NCI-H524 treated with DMSO at 0.1 percent for 48 hours (cell line): ENCODE data around the gene PDK2.
A peak's percentile ranks its signal among the peaks of the same experiment; 100 is the strongest.

Experiments
- DNase-seq: peaks from one replicate; lab custom pipeline; 2025; lab: John Stamatoyannopoulos, UW

The PDK2 gene

DNA sequence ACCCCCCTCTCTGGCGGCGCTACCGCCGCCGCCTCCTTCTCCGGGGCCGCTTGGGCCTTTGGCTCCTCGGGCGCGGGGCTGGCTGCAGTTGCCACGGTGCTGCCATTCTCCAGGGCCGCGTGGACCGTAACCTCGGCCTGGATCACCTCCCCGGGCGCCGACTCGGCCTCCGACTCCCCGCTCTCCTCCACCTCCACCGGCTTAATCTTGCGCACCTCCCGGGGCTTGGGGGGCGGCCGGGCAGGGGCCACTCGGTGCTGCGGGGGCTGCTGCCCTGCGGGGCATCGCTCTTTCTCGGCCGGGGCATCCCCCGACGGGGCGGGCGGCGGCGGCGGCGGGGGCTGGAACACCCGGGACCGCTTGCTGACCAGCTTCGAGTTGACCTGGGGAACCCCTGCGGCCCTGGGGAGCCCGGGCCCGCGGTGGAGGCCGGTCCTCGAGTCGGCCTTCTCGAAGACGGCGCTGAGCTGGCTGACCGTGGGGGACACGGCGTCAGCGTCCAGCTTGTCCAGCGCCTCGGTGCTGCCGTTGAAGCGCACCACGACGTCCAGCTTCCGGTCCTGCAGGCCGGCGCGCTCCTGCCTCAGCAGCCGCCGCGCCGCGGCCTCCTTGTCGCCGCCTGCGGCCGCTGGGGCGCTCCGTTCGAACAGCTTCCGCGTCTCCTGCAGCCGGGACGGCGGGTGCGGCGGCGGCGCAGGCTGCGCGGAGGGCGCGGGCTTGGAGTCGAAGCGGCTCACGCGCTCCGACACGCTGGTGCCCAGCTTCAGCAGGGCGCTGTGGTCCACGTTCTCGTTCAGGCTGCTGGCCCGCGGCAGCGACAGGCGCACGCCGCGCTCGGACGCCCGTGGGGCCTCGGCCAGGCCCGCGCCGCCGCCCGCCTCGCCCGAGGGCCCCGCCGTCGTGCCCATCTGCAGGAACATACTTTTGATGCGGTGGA, 54.5 kb downstream of the PDK2 start:
- no peak for DNase-seq

DNA sequence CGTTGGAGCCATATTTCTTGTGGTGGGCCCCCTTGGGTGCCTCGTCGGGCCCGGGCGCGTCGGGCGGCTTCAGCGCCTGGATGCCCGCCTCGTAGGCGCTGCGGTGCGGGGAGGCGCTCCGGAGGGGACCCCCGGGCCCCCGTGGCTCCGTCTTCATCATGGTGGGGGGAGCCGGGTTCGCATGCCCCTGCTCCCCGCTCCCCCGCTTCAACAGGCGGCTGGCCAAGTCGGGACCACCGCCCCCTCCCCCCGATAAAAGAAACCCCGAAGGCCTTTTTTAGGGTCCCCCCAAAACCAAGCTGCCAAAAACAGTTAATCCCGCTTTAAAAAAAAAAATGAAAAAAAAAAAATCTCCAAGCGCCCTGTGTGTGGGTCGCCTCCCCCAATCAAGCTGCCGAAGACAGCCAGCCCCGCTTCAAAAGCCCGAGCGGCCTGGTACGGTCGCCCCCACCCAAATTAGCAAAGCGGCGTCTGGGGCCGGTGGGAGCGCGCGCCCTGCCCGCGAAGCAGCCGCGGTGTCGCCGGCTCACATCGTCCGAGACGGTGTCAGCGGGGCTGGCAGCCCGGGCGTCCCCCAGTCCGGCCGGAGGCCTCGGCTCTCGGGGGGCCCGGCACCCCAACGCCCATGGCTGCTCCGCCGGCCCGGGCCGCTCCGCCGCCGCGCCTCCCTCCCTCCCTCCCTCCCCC, 55.3 kb downstream of the PDK2 start, which contains the start of gene PPP1R9B:
TSS of gene PPP1R9B (minus strand) at position 324 of the 687 bp plus-strand sequence. CDS start at position 160, 164 bp downstream.
- DNase-seq = no peak

DNA sequence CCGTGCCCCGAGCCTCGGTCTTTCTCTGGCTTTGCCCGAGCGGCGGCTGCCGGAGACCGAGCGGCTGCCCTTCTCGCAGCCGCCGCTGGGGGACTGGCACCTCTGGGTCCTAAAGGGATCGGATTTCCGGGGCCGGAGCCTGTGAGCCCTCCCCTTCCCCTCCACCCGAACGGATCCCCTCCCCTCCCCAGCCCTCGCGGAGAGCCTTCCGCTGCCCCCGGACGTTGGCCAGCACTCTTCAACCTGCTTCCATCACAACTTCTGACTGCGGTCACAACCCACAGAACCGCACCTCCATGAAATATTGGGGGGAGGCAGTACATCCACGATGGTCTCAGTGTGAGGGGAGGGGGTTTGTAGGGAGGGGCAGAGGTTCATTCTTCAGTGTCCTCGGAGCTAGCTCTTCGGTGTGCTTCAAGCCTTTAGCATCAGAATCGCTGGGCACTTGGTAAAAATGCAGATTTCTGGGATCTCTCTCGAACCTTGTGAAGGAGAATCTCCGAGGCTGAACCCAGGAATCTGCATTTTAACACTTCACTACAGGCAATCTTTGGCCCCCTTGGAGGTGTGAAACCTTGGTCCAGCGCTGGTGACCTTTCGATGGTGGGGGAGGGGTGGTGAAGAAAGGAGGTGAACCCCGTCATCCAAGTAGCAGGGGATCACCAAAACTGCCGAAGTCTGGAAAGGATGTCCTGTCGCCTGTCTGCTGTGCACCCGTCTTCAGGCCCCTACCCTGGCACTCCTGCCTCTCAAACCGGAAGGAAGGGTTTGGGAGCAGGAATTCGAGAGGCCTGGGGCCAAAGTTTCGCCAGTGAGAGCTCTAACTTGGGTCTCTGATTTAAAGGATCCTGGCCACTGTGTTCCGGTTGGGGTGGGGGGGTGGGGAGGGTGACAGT, 56.1 kb downstream of the PDK2 start:
- peak; percentile 69 for DNase-seq

DNA sequence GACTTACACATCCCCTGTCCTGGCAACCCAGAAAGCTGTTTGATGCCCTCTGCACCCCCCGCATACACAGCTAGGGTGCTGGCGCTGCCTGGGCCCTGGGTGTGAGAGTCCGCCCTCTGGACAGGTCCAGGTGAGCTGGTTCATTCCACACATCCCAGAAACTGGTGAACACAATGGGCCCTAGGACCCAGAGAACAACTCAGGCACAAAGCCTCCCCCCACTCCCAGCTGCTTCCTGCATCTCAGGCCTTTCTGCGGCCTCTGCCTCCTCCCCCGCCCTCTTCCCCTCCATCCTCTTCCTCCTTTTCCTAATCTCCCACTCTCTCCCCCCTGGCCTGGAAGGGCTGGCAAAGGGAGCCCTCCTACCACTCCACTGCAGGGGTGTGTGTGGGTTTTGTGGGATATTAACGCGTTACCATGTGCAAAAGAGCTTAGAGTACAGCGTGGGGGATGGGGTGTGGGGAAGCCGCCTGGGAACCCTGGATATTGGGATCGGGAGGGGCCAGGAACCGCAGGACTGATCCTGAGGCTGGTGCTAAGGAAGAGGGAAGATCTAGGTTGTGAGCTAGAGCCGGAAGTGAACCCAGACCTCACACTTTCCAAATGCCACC, 56.9 kb downstream of the PDK2 start:
- peak; percentile 78 for DNase-seq

DNA sequence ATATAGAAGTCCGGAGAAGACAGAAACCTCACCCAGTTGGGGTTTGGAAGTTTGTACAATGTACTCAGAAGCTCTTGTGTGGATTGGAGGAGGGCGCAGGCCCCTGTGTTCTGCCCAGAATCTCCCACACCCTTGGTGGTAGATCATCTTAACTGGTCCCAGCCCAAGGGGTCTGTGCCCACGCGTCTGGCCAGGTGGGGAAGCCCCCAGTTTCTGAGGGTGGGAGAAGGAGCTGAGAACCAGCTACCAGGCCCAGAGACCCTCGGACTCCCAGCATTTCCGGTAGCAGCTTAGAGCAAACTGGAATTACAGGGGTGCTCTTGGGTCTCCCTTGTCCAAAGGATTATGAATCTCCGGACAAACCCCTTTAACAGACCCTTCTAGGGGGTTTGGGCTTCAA, 57.6 kb downstream of the PDK2 start:
- DNase-seq = no peak

DNA sequence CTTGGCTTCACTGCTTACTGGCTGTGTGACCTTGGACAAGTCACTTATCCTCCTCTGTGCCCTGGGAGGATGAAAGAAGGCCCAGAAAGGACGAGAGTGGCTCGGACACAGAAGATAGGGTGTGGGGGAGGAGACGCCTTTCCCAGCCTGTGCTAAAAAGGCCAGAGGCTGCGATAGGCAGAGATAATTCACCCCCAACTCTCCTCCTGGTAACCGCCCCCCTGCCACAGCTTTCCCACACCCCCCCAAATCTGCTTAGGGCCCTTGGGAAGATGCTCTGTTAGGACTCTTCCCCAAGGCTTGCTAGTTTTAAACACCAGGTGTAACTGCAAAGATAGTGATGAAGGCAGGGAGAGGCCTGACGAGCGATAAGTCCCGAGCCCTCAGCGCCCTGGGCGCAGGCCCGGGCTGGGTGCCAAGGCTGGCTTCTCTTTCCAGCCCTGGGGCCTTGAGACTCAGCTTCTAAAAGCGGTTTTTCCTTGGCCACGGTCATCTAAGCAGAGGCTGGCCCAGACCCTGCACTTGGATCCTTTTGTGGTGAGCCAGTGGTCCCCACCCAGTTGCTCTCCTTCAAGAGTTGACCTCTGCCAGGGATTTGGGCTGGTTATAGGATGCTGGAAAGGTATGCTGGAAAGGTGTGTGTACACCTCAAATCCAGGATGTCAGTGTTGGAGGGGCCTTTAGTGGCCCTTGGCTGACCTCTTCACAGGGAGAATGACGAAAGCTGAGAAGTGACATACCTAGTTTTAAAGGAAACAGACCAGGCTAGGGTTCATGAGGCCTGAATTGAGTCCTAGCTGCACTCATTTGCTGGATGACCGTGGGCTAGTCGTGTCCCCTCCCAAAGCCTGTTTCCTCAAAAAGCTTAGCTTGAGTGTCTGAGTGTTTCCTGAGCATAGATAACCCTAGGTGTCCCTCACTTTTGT, 58.8 kb downstream of the PDK2 start:
- DNase-seq = no peak

DNA sequence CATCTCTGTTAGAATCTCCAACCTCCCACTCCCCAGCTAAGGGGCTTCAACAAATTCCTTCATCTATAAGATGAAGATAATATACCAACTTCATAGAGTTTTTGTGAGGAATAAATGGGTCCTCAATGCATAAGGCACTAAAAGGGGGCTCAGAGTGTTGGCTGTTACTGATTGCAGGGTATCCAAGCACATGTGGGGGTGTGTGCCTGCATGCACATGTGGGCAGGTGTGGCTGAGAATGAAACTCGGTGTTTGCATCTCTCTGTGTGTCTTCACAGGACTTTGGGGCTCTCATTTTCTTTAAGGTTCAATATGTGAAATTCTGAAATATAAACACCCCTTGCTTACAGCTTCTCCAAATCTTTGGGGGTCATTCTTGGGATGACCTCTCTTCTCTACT, 59.5 kb downstream of the PDK2 start:
- DNase-seq = no peak

DNA sequence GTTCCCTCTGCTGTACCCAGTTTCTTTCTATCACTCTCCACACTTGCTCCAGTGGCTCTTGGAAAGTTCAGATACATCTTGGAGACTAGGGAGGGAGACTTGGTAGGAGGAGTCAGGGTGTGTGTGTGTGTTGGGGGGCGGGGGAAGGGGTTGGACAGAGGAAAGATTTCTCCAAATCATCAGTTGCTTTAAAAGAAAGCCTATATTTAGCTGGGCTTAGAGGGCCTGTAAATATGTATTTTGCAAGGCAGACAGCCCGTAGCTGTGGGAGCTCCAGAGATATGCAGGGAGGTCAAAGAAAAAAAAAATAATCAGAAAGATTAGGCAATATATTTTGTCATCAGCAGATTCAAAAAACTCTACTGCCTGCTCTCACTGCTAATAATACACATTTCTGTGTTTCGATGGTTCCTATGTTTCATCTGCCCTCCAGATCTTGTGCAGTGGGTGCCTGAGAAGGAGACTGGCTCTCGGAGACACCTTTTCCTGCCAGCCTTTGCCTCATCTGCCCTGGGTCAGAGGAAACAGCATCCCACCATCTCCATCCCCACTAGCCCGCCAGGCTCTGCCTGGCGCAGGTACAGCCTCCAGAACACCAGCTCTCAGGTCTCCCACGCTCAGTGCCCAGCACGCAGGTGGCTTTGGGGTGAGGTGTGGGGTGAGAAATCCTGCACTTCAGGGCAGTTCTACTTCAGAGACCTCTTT, 60.1 kb downstream of the PDK2 start:
- DNase-seq = no peak

DNA sequence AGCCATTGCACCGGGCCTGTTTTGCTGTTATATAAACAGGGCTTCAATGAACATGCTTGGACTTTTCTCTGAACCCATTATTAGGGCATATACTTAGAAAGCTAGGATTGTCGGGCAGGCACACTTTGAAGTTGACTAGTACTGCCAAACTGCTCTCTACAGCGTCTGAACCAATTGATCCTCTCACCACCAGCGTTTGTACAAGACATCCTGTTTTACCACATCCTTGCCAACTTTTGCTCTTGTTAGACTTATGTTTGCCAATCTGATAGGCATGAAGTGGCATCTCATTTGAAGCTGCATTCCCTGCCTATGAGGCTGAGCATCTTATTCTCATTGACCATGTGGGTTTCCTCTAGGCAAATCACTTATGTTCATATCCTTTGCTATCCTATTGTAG, 62.7 kb downstream of the PDK2 start:
- no peak for DNase-seq

DNA sequence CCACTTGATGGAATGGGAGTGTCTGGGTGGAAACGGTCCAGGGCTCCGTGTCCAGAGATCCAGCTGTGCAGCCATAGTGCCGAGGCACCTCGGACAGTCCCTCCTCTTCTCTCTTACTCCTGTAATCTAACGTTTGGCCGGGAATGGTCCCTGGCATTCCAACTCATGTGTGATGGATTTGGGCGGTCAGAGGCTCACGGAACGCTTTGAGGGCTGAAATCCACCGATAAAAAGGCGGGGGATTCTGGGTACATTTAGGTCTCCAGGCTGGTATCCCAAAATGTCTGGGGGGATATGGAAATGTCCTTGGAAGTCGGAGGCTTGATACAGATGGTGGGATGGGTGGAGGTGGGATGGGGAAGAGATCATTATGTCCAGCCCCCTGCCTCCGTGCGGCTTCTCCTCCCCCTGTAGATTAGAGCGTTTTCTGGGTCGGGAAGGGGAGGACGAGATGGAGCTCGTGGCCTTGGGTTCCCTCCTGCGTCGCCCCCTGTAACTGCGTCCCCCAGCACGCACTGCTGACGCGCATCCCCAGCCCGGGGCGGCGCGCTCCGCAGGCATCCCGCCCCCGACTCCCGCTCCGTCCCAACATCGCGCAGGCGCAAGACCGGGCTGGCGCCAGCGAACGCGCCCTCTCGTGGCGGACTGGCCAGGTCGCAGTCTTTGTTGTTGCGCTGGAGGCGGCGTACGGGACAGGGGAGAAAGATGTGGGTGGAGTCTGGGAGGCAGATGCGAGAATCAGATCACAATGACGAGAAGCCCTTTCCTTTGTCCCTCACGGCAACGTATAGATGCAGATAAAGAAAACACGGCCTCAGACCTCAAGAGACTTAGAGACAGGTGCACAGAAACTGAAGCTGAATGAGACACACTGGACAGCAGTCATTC, 66.1 kb downstream of the PDK2 start:
- peak; percentile 69 for DNase-seq
